Keratinocyte (primary cell): Measurements from ENCODE around the gene LAT. TPM values are rescaled to one million over a fixed set of nuclear protein-coding genes. Genes with fewer than 3 reads are reported as not detected.
"Not testable (repeated sequence)": the region's sequence is repeated elsewhere in the genome, so short reads cannot be mapped to it uniquely, and the experiment has no call there.

Source experiments
- DNase-seq: peaks from one replicate; pipeline ENCODE4 v3.0.0-alpha.2; 2011; ENCODE audit warnings: low read depth, missing footprints, low spot score
- FAIRE-seq: peaks from 2 replicates; lab custom pipeline; 2011; peaks lifted over from hg19 to GRCh38; lab: Jason Lieb, UNC
- H2AFZ ChIP-seq: 2 replicates; pipeline ENCODE4 v1.6.0; 2012; ENCODE audit warnings: low read length, control low read depth, inconsistent platforms; ENCODE audit not compliant: control insufficient read depth
- H3K27ac ChIP-seq: 2 replicates; pipeline ENCODE4 v1.5.1; 2011; ENCODE audit warnings: low read length; ENCODE audit not compliant: control insufficient read depth, insufficient read depth
- H3K27me3 ChIP-seq: 3 replicates; pipeline ENCODE4 v1.6.0; 2011; ENCODE audit warnings: low read length; ENCODE audit not compliant: control insufficient read depth, insufficient read depth; ENCODE audit errors: extremely low read depth
- H3K36me3 ChIP-seq, 2 experiments: 2 replicates in 1 of 2; 3 replicates in 1 of 2; pipeline ENCODE4 v1.5.1; 2011; ENCODE audit warnings: low read length in 2 of 2, mild to moderate bottlenecking in 1 of 2; ENCODE audit not compliant: control insufficient read depth in 2 of 2, insufficient read depth in 2 of 2; ENCODE audit errors: extremely low read depth in 1 of 2
- H3K4me1 ChIP-seq: 3 replicates; pipeline ENCODE4 v1.5.1; 2011; ENCODE audit warnings: low read length; ENCODE audit not compliant: control insufficient read depth, insufficient read depth; ENCODE audit errors: extremely low read depth
- H3K4me2 ChIP-seq: 3 replicates; pipeline ENCODE4 v1.6.0; 2011; ENCODE audit warnings: low read depth, low read length; ENCODE audit not compliant: control insufficient read depth, insufficient read depth; ENCODE audit errors: extremely low read depth
- H3K4me3 ChIP-seq, 3 experiments: fragments of 200-600 bp in 1 of 3; sonication (generic) in 1 of 3; 2 replicates in 2 of 3; 3 replicates in 1 of 3; pipeline ENCODE4 v1.5.1; 2011 to 2016; ENCODE audit warnings: low read length in 3 of 3, mild to moderate bottlenecking in 3 of 3, control low read depth in 2 of 3, inconsistent platforms in 1 of 3, low read depth in 1 of 3, mixed read lengths in 1 of 3, mixed run types in 1 of 3, moderate library complexity in 1 of 3; ENCODE audit not compliant: control insufficient read depth in 2 of 3, insufficient read depth in 2 of 3; ENCODE audit errors: extremely low read depth in 1 of 3
- H3K79me2 ChIP-seq: 2 replicates; pipeline ENCODE4 v1.6.0; 2012; ENCODE audit warnings: low read length; ENCODE audit not compliant: control insufficient read depth, insufficient read depth
- H3K9ac ChIP-seq: 3 replicates; pipeline ENCODE4 v1.6.0; 2011; ENCODE audit warnings: low read length; ENCODE audit not compliant: control insufficient read depth, insufficient read depth; ENCODE audit errors: extremely low read depth
- H3K9me1 ChIP-seq: 3 replicates; pipeline ENCODE4 v1.6.0; 2011; ENCODE audit warnings: low read length; ENCODE audit not compliant: control insufficient read depth, insufficient read depth; ENCODE audit errors: extremely low read depth
- H3K9me3 ChIP-seq: 2 replicates; pipeline ENCODE4 v1.5.1; 2012; ENCODE audit warnings: low read depth, low read length; ENCODE audit not compliant: control insufficient read depth
- H4K20me1 ChIP-seq: 3 replicates; pipeline ENCODE4 v1.6.0; 2011; ENCODE audit warnings: low read length; ENCODE audit not compliant: control insufficient read depth, insufficient read depth; ENCODE audit errors: extremely low read depth
- CTCF ChIP-seq, 3 experiments: IDR thresholded peaks in 1 of 3; conservative IDR thresholded peaks in 1 of 3; optimal IDR thresholded peaks in 1 of 3; 2 replicates in 2 of 3; 3 replicates in 1 of 3; pipeline versions ENCODE3 to v1.5.1; 2011; ENCODE audit warnings: low read length in 3 of 3, mild to moderate bottlenecking in 3 of 3, moderate library complexity in 2 of 3, control low read depth in 1 of 3, inconsistent platforms in 1 of 3; ENCODE audit not compliant: insufficient read depth in 2 of 3; ENCODE audit errors: extremely low read depth in 1 of 3
- EZH2 ChIP-seq: IDR thresholded peaks from one replicate; pipeline ENCODE4 v1.6.1; 2012; ENCODE audit warnings: inconsistent platforms, mild to moderate bottlenecking, low read length, moderate library complexity
- dilution Hi-C: fragments of 300-500 bp; cut with MboI; formaldehyde crosslinking; loops from one replicate; pipeline ENCODE4 v1.7.0; 2020; ENCODE audit warnings: low sequenced_read_pairs; ENCODE audit not compliant: extremely low pct_ligation_motif_present
- polyA plus RNA-seq, 5 experiments: library from polyadenylated mRNA; depleted of rRNA in 3 of 5; stranded (reverse) in 3 of 5; stranded (forward) in 1 of 5; unstranded in 1 of 5; fragments of >200 nt; gene quantifications; 1 replicate in 1 of 5; 2 replicates in 3 of 5; 3 replicates in 1 of 5; pipeline versions ENCODE4 v1.2.1 to v1.2.3, GENCODE V29; 2011 to 2012; ENCODE audit warnings: missing spikeins in 2 of 5, low read depth in 1 of 5, low replicate concordance in 1 of 5

LAT gene
- polyA plus RNA-seq, 1 donor (not counting 4 experiments of a cell fraction or from before 2014, with no cell fraction given), result 1.2 TPM

- dilution Hi-C loops, result no loop called here
- Histone ChIP-seq H3K9ac (no peak overlapping the region), H3K79me2 (no peaks in the 10 kb centered on the region), H3K9me3 (no peaks in the 10 kb centered on the region), H3K4me3 (no peak overlapping the region), H3K27me3 (no peaks in the 10 kb centered on the region), H3K36me3 (no peaks in the 10 kb centered on the region), H3K4me1 (no peaks in the 10 kb centered on the region), H3K27ac (no peak overlapping the region), H3K9me1 (no peaks in the 10 kb centered on the region), H2AFZ (no peak overlapping the region), H4K20me1 (no peaks in the 10 kb centered on the region), H3K4me2 (no peak overlapping the region)
- no peak for FAIRE-seq
- no peak for TF ChIP-seq EZH2
- TF ChIP-seq CTCF (optimal IDR thresholded peaks at IDR 0.05 in 1 of 3, IDR thresholded peaks at IDR 0.05 in 1 of 3, conservative IDR thresholded peaks at IDR 0.05 in 1 of 3; ENCODE audit: extremely low read depth in 1 of 3, insufficient read depth in 2 of 3, low read length in 3 of 3), result no peak
- DNase-seq, result no peak
Observed at GRCh38 chr16:28937222-28937876, 47.5 kb upstream of the LAT start.

- DNase-seq, result no peak
Observed at GRCh38 chr16:28938721-28939120, 46.1 kb upstream of the LAT start.

GRCh38 chr16:28939825-28940224 is 45.0 kb upstream of the LAT start:
- H3K9ac ChIP-seq, H3K4me3 ChIP-seq, FAIRE-seq, H3K36me3 ChIP-seq, H3K79me2 ChIP-seq, H2AFZ ChIP-seq, H4K20me1 ChIP-seq, dilution Hi-C loops, H3K9me1 ChIP-seq, H3K9me3 ChIP-seq, H3K27ac ChIP-seq, H3K27me3 ChIP-seq, H3K4me1 ChIP-seq, DNase-seq, H3K4me2 ChIP-seq: not testable (repeated sequence)

More at GRCh38 chr16:28938721-28939120, 46.1 kb upstream of the LAT start:
- no peak overlapping the region for H3K9ac ChIP-seq
- H3K4me1 ChIP-seq, result no peaks in the 10 kb centered on the region
- H2AFZ ChIP-seq, result no peak overlapping the region
- no peak for FAIRE-seq
- H3K27ac ChIP-seq, result no peak overlapping the region
- dilution Hi-C loops, result no loop called here
- no peaks in the 10 kb centered on the region for H3K79me2 ChIP-seq
- no peaks in the 10 kb centered on the region for H3K9me1 ChIP-seq
- H3K27me3 ChIP-seq, result no peaks in the 10 kb centered on the region
- no peak overlapping the region for H3K4me3 ChIP-seq
- H3K9me3 ChIP-seq, result no peaks in the 10 kb centered on the region
- H3K4me2 ChIP-seq, result no peak overlapping the region
- TF ChIP-seq EZH2 (no peak), CTCF (optimal IDR thresholded peaks at IDR 0.05 in 1 of 3, IDR thresholded peaks at IDR 0.05 in 1 of 3, conservative IDR thresholded peaks at IDR 0.05 in 1 of 3; ENCODE audit: extremely low read depth in 1 of 3, insufficient read depth in 2 of 3, low read length in 3 of 3) (no peak)
- H4K20me1 ChIP-seq, result no peaks in the 10 kb centered on the region
- H3K36me3 ChIP-seq, result no peaks in the 10 kb centered on the region
